Prostate gland (tissue), 2 donors: ENCODE results near the gene EIF4ENIF1.

Experiments used
- POLR2AphosphoS5 ChIP-seq: sonication (generic); formaldehyde crosslinking; IDR thresholded peaks from one replicate; pipeline ENCODE4 v1.6.1; 2017; ENCODE audit warnings: antibody characterized with exemption
- TF ChIP-seq, protein P1 (sequence below), 4 experiments: fragments of 200-600 bp in 2 of 4; fragments of 450-650 bp in 2 of 4; sonication (generic) in 2 of 4; IDR thresholded peaks; 1 replicate in 3 of 4; 2 replicates in 1 of 4; pipeline ENCODE4 v1.5.1; 2016 to 2019; ENCODE audit warnings: antibody characterized with exemption in 4 of 4, mild to moderate bottlenecking in 2 of 4, moderate library complexity in 2 of 4

DNA sequence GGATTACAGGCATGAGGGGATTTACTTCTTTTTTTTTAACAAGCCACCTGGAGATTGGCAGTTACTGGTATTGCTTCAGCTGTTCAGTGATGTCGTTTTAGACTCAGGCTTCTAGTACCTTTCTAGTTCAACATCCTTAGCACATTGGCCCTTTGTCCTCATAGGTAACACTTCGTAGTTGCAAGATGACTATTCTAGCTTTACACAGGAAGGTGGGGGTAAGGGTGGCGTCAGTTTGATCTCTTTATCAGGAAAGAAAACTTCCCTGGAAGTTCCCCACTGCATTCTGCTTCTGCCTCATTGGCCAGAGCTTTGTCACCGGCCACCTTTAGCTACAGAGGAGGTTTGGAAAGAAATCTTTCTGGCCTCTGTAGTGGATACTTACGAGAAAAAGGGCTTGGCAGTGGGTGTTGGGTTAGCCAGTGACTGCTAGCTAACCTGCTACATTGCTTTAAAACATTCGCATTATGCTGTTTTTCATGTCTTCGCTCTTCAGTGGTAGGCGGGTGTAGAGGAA is 47.4 kb upstream of the EIF4ENIF1 start:
- TF ChIP-seq, protein P1, sequence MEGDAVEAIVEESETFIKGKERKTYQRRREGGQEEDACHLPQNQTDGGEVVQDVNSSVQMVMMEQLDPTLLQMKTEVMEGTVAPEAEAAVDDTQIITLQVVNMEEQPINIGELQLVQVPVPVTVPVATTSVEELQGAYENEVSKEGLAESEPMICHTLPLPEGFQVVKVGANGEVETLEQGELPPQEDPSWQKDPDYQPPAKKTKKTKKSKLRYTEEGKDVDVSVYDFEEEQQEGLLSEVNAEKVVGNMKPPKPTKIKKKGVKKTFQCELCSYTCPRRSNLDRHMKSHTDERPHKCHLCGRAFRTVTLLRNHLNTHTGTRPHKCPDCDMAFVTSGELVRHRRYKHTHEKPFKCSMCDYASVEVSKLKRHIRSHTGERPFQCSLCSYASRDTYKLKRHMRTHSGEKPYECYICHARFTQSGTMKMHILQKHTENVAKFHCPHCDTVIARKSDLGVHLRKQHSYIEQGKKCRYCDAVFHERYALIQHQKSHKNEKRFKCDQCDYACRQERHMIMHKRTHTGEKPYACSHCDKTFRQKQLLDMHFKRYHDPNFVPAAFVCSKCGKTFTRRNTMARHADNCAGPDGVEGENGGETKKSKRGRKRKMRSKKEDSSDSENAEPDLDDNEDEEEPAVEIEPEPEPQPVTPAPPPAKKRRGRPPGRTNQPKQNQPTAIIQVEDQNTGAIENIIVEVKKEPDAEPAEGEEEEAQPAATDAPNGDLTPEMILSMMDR (IDR thresholded peaks at IDR 0.05): no peak
- TF ChIP-seq POLR2AphosphoS5: no peak
